HG02884 (cell line): ENCODE data around the gene TSEN34.

ENCODE experiments used
- ATAC-seq: cut with Tn5 transposase; IDR thresholded peaks from one replicate; pipeline ENCODE4 v1.9.1; 2021; ENCODE audit warnings: mild to moderate bottlenecking, moderate library complexity; ENCODE audit not compliant: unreplicated experiment

Gene TSEN34

GRCh38 chr19:54191011-54191810, at the start of gene TSEN34:
TSEN34 (plus strand) TSS chr19:54191308; CDS start chr19:54191365, 57 bp downstream.
- ATAC-seq: peak; percentile 25

DNA sequence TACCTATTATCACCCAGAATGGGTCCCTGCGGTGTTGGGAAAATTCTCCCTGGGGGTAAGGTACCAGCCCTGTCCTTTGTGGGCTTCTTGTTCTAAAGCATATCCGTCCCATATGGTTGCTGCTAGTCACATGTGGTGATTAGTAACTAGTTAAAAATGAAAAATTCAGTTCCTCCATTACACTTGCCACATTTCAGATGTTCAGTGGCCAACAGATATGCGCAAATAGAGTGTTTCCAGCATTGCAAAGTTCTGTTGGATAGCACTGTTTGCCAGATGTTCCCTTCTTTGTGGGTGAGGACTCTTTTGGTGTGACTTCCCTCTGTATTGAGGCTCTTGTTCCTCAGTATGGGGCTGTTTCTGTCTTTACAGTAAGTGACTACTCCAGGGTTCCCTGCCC, 49.8 kb upstream of the TSEN34 start:
- ATAC-seq: no peak

DNA sequence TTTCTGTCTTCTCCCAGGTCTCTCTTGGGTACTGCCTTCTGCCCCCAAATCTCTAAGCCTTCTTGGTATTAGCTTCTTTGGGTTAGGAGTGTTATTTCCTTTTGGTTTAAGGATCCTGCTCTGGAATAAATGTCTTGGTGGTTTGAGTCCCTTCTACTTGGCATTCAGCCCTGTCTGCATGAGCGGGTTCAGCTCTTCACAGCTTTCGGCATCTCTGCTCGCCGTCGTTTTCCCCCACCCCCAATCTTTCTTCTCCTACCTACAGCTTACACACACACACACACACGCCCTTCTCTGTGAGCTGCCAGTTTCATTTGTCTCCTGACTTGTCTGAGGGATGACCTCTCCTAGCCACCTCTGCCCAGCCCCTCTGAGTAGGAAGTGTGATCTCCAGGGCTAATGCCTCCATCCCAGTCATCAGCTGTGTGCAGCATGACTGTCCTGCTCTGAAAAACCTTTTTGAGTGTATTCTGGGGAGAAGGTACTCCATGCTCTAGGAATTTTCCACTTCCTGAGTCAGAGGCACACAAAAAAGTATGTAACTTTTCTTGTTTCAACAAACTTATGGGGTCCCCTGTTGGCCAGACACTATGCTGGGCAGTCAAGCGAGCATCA, 48.8 kb upstream of the TSEN34 start:
- ATAC-seq: no peak

DNA sequence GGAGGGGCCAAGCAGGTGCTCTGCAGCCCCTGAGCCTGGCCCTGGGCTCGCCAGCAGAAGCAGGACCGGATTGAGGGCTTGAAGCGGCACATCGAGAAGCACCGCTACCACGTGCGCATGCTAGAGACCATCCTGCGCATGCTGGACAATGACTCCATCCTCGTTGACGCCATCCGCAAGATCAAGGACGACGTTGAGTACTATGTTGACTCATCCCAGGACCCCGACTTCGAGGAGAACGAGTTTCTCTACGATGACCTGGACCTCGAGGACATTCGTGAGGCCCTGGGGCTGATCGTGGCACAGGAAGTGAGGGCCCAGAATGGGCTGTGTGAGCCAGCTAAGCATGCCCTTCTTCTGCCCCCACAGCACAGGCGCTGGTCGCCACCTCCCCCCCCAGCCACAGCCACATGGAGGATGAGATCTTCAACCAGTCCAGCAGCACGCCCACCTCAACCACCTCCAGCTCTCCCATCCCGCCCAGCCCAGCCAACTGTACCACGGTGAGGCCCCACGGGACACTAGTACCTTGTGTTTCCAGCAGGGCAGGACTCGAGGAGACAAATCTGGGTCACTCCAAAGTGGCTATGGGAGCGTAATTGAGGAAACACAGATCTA, 45.5 kb upstream of the TSEN34 start:
- ATAC-seq: no peak

GRCh38 chr19:54147676-54148075, 43.4 kb upstream of the TSEN34 start:
- no peak for ATAC-seq

- no peak for ATAC-seq
Observed at GRCh38 chr19:54148158-54148557, 43.0 kb upstream of the TSEN34 start.

DNA sequence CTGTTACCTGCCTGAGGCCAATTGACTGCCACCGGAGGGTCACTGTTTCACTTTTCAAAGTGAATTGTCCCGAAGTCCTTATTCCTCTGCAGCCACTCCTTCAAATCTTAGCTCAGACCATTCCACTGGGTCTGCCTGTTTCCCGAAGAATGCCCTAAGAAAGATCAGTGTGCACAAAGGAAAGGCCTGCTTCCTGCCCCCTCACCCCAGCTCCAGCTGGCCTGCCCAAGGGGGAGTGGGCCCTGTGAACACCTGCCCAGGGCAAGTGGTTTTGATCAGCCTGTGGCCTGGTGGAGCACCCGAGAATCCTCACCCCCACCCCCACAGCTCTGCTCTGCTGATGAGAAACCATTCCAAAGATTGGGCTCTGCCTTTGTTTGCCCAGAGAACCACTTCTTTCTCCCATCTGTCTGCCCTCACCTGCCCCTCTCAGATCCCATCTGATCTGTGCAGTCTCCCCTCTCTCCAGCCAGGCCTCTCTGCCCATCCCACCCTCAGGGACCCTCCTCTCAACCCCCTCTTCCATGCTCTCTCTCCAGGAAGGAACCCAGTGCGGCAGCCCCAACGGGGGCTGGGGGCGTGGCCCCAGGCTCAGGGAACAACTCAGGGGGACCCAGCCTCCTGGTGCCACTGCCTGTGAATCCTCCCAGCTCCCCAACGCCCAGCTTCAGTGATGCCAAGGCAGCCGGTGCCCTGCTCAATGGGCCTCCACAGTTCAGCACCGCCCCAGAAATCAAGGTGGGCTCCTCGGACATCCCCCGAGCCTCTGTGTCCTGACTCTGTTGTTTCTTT, 41.9 kb upstream of the TSEN34 start:
- no peak for ATAC-seq

DNA sequence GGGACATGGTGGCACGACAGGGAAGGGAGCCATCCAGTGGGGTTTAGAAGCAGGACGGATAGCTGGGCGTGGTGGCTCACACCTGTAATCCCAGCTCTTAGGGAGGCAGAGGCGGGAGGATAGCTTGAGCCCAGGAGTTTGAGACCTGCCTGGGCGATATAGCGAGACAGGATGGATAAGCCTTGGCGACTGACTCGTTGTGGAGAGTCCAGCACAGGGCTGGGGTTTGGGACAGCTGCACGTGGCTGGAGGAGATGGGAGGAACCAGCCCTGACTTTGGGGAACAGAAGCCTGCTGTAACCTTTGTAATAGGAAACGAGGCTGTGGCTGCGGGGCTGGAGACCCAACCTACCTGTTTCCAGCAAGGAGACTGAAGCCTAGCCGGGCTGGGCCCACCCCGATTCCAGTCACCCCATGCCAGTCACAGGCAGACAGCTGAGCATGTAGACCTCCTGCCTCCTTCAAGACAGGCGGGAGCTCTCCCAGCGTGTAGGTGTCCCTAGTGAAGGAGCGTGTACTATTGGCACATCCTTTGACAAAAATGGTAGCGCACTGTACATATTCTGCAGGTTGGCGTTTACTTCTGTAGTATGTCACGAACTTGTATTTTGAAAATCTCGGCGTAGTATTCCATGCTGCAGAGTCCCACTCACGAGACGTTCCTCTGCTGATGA, 39.6 kb upstream of the TSEN34 start:
- ATAC-seq: no peak

DNA sequence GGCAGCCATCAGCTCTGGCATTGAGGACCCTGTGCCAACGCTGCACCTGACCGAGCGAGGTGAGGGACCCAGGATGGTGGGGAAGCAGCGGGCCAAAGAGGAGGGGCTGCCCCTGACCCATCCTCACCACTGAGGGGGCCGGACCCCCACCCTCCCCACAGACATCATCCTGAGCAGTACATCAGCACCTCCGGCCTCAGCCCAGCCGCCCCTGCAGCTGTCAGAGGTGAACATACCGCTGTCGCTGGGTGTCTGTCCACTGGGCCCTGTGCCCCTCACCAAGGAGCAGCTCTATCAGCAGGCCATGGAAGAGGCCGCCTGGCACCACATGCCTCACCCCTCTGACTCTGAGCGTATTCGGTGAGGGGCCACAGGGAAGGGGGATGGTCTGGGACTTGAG, 38.8 kb upstream of the TSEN34 start:
- ATAC-seq: no peak

- no peak for ATAC-seq
Observed at GRCh38 chr19:54152878-54153524, 38.1 kb upstream of the TSEN34 start.

GRCh38 chr19:54153731-54154326, 37.3 kb upstream of the TSEN34 start:
- ATAC-seq: no peak

- no peak for ATAC-seq
Observed at GRCh38 chr19:54154603-54155345, 36.3 kb upstream of the TSEN34 start.

GRCh38 chr19:54155694-54156093, 35.4 kb upstream of the TSEN34 start:
- no peak for ATAC-seq

DNA sequence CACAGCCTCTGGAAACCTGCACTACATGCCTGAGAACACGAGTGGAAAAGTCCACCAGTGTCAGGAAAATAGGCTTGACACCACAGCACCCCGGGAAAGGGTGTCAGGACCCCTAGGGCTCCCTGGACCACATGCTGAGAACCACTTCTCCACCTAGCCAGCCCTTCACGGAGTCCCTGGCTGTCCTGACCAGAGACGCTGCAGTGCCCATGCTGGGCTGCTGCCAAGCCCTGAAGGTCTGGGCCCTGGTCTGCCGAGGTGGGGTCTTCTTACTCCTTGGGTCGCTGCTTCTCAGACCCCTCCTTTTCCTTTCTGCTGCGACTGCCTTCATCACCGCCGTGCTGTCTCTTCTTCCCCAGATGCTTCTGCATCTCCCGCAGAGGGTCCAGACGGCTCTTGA, 34.6 kb upstream of the TSEN34 start:
- ATAC-seq: no peak

DNA sequence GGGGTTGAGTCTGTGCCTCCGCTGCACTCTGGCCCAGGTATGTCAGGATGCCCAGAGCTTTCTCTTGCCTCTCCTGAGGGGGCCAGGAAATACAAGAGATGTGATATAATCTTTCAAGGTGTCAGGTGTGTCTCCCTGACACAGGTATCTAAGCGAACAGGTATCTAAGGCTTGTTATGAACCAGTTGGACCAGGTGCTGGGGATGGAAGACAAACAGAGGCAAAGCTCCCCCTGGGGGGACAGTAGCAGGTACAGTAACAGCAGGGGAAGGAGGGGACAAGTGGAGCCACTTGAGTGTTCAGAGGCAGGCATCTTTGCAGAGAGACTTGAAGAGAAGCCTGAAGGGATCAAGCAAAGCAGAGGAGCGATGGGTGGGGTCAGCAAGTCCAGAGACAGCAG, 34.2 kb upstream of the TSEN34 start:
- no peak for ATAC-seq

DNA sequence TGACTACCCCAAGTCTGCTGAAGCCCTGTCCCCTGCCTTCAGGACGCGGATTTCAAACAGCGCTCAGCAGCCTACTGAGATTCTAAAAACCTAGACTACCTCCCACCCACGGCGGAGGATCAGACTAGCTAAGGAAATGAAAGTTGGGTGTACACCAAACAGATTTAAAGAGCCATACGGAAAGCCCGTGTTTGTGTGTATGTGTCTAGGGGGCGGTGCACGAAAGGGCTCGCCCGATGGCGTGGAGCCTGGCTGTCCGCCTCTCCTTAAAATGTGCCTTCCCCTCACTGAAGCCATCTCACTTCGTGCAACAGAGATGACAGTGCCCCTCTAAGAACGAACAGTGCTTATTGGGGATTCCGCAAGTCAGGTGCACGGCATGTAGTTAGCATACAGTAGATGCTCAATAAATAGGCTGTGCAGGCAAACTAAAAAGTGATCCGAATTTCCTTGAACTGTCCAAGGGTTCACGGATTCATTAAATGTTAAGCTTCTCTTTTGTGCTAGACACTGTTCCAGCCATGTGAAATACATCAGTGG, 32.2 kb upstream of the TSEN34 start:
- ATAC-seq: no peak

DNA sequence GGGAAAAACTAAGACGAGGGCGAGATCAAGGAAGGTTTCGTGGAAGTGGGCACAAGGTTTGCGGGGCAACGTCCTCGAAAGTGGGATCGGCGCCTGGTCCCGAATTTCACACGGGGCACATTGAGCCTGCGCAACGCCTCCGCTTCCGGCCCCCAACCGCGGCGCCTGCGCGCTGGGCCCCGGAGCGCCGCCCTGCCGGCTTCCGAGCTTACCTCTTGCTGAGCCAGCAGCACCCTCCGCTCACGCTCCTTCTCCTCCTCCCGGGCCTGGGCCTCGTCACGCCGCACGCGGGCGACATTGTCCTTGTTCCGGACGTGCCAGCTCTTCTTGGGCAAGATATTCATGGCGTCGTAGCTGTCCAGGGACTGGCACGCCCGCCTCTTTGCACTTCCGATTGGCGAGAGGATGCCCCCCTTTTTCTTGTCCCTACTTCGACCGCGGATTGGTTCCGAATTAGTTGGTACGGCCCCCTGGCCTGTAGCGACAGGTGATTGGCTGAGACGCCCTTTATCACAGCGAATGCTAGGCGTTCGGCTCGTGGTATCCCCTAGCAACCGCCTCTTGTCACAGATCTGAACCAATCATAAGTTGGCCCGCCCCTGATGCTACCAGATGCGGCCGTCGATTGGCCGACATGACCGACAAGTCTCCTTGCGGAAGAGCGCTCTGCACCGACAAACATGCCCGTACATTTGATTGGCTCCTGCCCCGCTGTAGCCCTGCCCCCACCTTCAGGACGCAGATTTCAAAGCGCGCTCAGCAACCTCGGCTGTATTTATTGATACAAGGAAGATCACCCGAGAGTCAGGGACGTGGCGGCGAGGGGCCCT, 31.5 kb upstream of the TSEN34 start, which contains the start of gene LENG1:
LENG1 (minus strand) TSS at position 370 of the 830 bp plus-strand sequence; CDS start at position 344, 26 bp downstream.
- peak; percentile 83 for ATAC-seq
